ENCODE data around the gene PDXP. TPM values are rescaled to one million over a fixed set of nuclear protein-coding genes. Genes with fewer than 3 reads are reported as not detected.

Gene PDXP
- total RNA-seq, 1 donor from 2014 or later: 13.4 TPM

DNA sequence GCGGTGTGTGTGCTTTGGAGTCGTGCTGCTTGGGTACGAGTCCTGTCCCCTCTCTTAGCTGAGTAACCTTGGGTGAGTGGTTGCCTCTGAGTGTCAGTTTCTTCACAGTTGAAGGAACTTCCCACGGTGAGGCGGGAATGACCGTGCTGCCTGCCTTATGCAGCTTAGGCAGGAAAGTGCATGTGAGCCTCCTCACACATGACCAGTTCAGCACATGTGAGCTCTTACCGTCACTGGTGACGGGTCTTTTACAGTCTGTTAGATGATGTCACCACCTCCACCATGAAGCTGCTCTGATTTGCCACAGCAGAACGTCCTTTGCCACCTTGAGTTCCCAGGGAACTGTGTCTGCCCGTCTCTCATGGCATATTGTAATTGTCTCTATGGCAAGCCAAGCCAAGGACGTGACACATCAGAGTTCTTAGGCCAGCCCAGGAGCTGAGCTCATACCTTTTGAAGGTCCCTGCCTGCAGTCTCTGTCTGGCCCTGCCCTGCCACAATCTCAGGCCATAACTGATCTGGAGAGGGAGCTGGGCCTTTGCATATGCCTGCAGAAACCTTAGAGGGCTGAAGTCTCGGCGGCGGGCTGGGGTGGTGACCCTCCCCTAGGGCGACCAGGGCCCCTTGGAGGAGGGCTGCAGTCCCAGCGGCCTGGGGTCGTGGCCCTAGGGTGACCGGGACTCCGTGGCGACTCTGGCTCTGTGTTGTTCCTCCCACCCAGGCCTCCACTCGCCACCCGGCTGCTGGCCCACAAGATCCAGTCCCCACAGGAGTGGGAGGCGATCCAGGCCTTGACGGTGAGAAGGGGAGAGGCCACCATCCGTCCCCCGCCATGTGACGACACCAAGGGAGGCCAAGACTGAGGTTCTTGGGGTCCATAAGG is 42.1 kb upstream of the PDXP start:
- Mint-ChIP-seq H3K4me1 (ENCODE audit: unreplicated experiment) (no peaks in the 10 kb centered on the region), H3K9me3 (ENCODE audit: unreplicated experiment) (no peaks in the 10 kb centered on the region), H3K27ac (ENCODE audit: unreplicated experiment) (no peak overlapping the region), H3K27me3 (ENCODE audit: unreplicated experiment) (peaks cover 5% of the 10 kb centered on the region), H3K36me3 (ENCODE audit: low read depth, unreplicated experiment) (peaks cover 3% of the 10 kb centered on the region), H3K4me3 (ENCODE audit: unreplicated experiment) (no peak overlapping the region)
- DNase-seq (ENCODE audit: low spot score): no peak
- TF ChIP-seq, protein P1, sequence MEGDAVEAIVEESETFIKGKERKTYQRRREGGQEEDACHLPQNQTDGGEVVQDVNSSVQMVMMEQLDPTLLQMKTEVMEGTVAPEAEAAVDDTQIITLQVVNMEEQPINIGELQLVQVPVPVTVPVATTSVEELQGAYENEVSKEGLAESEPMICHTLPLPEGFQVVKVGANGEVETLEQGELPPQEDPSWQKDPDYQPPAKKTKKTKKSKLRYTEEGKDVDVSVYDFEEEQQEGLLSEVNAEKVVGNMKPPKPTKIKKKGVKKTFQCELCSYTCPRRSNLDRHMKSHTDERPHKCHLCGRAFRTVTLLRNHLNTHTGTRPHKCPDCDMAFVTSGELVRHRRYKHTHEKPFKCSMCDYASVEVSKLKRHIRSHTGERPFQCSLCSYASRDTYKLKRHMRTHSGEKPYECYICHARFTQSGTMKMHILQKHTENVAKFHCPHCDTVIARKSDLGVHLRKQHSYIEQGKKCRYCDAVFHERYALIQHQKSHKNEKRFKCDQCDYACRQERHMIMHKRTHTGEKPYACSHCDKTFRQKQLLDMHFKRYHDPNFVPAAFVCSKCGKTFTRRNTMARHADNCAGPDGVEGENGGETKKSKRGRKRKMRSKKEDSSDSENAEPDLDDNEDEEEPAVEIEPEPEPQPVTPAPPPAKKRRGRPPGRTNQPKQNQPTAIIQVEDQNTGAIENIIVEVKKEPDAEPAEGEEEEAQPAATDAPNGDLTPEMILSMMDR (IDR thresholded peaks at IDR 0.05; ENCODE audit: unreplicated experiment): no peak

DNA sequence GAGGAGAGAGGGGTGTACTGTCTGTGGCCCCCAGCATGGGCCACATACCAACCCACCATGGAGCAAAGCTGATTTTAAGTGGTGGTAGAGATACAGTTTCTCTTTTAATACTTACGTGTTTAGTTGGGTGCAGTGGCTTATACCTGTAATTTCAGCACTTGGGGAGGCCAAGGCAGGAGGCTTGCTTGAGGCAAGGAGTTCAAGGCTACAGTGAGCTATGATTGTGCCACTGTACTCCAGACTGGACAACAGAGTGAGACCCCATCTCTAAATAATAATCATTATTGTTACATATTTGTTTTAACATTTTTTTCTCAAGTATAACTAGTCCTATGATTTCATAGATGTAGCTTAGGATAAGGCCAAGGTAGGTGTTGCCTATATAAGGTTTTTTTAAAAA is 41.1 kb upstream of the PDXP start:
- Mint-ChIP-seq H3K36me3 (ENCODE audit: low read depth, unreplicated experiment) (peaks cover 3% of the 10 kb centered on the region), H3K4me1 (ENCODE audit: unreplicated experiment) (no peaks in the 10 kb centered on the region), H3K9me3 (ENCODE audit: unreplicated experiment) (no peaks in the 10 kb centered on the region), H3K4me3 (ENCODE audit: unreplicated experiment) (no peak overlapping the region), H3K27me3 (ENCODE audit: unreplicated experiment) (peaks cover 5% of the 10 kb centered on the region), H3K27ac (ENCODE audit: unreplicated experiment) (no peak overlapping the region)
- TF ChIP-seq, protein P1 (IDR thresholded peaks at IDR 0.05; ENCODE audit: unreplicated experiment): no peak
- no peak for DNase-seq (ENCODE audit: low spot score)

DNA sequence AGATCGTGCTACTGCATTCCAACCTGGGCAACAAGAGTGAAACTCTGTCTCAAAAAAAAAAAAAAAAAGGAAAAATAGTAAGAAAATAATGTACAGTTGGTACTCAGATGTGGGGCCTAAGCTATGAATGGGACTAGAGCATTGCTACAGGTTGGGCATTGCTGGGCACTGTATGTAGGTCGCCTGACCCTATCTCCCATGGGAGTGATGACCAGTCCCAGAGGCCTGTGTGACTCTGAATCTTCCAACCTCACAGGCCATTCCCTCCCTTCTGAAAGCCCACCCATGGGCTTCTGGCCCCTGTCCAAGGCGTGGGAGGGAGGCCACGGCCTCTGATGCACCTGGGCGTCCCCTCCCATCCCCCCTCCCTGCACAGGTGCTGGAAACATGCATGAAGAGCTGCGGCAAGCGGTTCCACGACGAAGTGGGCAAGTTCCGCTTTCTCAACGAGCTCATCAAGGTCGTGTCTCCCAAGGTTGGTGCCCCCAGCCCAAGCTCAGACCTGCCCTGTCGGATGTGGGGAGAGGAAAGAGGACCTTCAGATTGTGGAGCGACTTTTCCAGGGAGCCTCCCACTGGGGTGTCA is 40.4 kb upstream of the PDXP start:
- no peak for DNase-seq (ENCODE audit: low spot score)
- Mint-ChIP-seq H3K27ac (ENCODE audit: unreplicated experiment) (no peak overlapping the region), H3K36me3 (ENCODE audit: low read depth, unreplicated experiment) (peaks cover 3% of the 10 kb centered on the region), H3K4me1 (ENCODE audit: unreplicated experiment) (no peaks in the 10 kb centered on the region), H3K9me3 (ENCODE audit: unreplicated experiment) (no peaks in the 10 kb centered on the region), H3K4me3 (ENCODE audit: unreplicated experiment) (no peak overlapping the region), H3K27me3 (ENCODE audit: unreplicated experiment) (peaks cover 5% of the 10 kb centered on the region)
- TF ChIP-seq, protein P1 (IDR thresholded peaks at IDR 0.05; ENCODE audit: unreplicated experiment): no peak

DNA sequence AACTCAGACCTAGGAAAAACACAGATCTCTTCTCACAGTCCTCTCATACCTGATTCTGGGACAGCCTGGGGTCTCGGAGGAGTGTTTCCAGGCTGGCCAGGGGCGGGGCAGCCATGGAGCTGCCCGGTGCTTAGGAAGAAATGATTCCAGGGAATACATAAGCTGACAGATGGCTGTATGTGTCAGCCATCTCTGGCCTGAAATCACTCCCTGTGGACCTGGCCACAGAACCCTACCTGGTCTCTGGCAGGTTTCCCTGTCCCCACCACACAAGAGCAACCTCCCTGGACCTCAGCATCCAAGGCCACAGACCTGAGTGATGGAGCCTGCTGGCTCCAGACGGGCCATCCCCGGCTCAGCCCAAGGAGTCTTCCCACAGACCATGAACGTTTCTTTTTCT is 39.8 kb upstream of the PDXP start:
- peaks cover under 1% of the 10 kb centered on the region for H3K4me1 Mint-ChIP-seq (ENCODE audit: unreplicated experiment)
- DNase-seq (ENCODE audit: low spot score): no peak
- no peaks in the 10 kb centered on the region for H3K9me3 Mint-ChIP-seq (ENCODE audit: unreplicated experiment)
- H3K27ac Mint-ChIP-seq (ENCODE audit: unreplicated experiment): no peak overlapping the region
- peaks cover 2% of the 10 kb centered on the region for H3K27me3 Mint-ChIP-seq (ENCODE audit: unreplicated experiment)
- peaks cover 3% of the 10 kb centered on the region for H3K36me3 Mint-ChIP-seq (ENCODE audit: low read depth, unreplicated experiment)
- H3K4me3 Mint-ChIP-seq (ENCODE audit: unreplicated experiment): no peak overlapping the region
- TF ChIP-seq, protein P1 (IDR thresholded peaks at IDR 0.05; ENCODE audit: unreplicated experiment): no peak

DNA sequence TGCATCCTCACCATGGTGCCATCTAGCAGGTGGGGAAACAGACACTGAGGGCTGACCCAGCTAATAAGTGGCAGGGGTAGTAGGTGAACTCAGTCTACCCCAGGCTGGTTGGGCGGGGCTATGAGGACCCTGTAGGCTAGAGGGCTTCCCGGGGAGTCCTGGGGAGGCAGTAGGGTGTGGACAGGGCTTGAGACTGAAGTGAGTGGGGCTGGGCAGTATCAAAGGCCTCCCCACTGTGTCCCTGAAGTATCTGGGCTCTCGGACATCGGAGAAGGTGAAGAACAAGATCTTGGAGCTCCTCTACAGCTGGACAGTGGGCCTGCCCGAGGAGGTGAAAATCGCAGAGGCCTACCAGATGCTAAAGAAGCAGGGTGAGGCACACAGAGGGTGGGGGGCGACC is 38.5 kb upstream of the PDXP start:
- peaks cover 4% of the 10 kb centered on the region for H3K4me1 Mint-ChIP-seq (ENCODE audit: unreplicated experiment)
- peaks cover 2% of the 10 kb centered on the region for H3K27me3 Mint-ChIP-seq (ENCODE audit: unreplicated experiment)
- peaks cover 6% of the 10 kb centered on the region for H3K36me3 Mint-ChIP-seq (ENCODE audit: low read depth, unreplicated experiment)
- DNase-seq (ENCODE audit: low spot score): no peak
- peak overlapping the region; percentile 37 for H3K4me3 Mint-ChIP-seq (ENCODE audit: unreplicated experiment)
- TF ChIP-seq, protein P1 (IDR thresholded peaks at IDR 0.05; ENCODE audit: unreplicated experiment): no peak
- H3K27ac Mint-ChIP-seq (ENCODE audit: unreplicated experiment): no peak overlapping the region
- H3K9me3 Mint-ChIP-seq (ENCODE audit: unreplicated experiment): no peaks in the 10 kb centered on the region
